Amygdala (tissue), 56 donors: Measurements from ENCODE around the gene ARF3.

Experiments
- DNase-seq, 56 donors: peaks; one replicate each; lab custom pipeline; 2025; lab: John Stamatoyannopoulos, UW

Gene ARF3

GRCh38 chr12:48957141-48958048, at the start of gene ARF3:
Gene ARF3, minus strand, starts transcription at chr12:48957487. Its CDS starts 16,392 bp downstream, at chr12:48941095.
- peak in 55 of 56 donors; percentile 23 to 92 (median 81) for DNase-seq

GRCh38 chr12:49000346-49000745, 43.1 kb upstream of the ARF3 start:
- DNase-seq: peak in 25 of 56 donors; percentile 16 to 79 (median 46)

- DNase-seq: peak in 36 of 56 donors; percentile 16 to 86 (median 46)
Observed at GRCh38 chr12:48999371-49000131, 42.3 kb upstream of the ARF3 start, which contains the start of gene DDN. Gene DDN, minus strand, starts transcription at chr12:48999375. Its CDS starts 88 bp downstream, at chr12:48999287.

- no peak for DNase-seq
Observed at GRCh38 chr12:48998497-48999353, 41.4 kb upstream of the ARF3 start.

- peak in 1 of 56 donors; percentile 19 for DNase-seq
Observed at GRCh38 chr12:48997719-48998496, 40.6 kb upstream of the ARF3 start.

GRCh38 chr12:48996794-48997718, 39.8 kb upstream of the ARF3 start:
- DNase-seq: peak in 43 of 56 donors; percentile 10 to 77 (median 52)

- DNase-seq: peak in 48 of 56 donors; percentile 18 to 85 (median 52)
Observed at GRCh38 chr12:48995086-48995879, 38.0 kb upstream of the ARF3 start.

- DNase-seq: no peak
Observed at GRCh38 chr12:48994224-48995085, 37.2 kb upstream of the ARF3 start.

- no peak for DNase-seq
Observed at GRCh38 chr12:48993787-48994186, 36.5 kb upstream of the ARF3 start.

- no peak for DNase-seq
Observed at GRCh38 chr12:48991247-48992050, 34.2 kb upstream of the ARF3 start.

- DNase-seq: no peak
Observed at GRCh38 chr12:48990552-48990951, 33.3 kb upstream of the ARF3 start.

GRCh38 chr12:48988030-48988649, 30.9 kb upstream of the ARF3 start:
- peak in 28 of 56 donors; percentile 12 to 68 (median 28) for DNase-seq

GRCh38 chr12:48986720-48987291, 29.5 kb upstream of the ARF3 start:
- no peak for DNase-seq

- DNase-seq: no peak
Observed at GRCh38 chr12:48985901-48986300, 28.6 kb upstream of the ARF3 start.

GRCh38 chr12:48985475-48985897, 28.2 kb upstream of the ARF3 start:
- DNase-seq: peak in 1 of 56 donors; percentile 15
